GM21723 (cell line): ENCODE results near the gene ZNF763.
"Not testable (repeated sequence)": the region's sequence is repeated elsewhere in the genome, so short reads cannot be mapped to it uniquely, and the experiment has no call there.

Experiments
- ATAC-seq: cut with Tn5 transposase; IDR thresholded peaks from one replicate; pipeline ENCODE4 v1.9.1; 2021; ENCODE audit warnings: mild to moderate bottlenecking, moderate library complexity; ENCODE audit not compliant: unreplicated experiment

Gene ZNF763

GRCh38 chr19:11964858-11965645 lies at the start of gene ZNF763:
ZNF763 (plus strand) TSS chr19:11965040; CDS start chr19:11965209, 169 bp downstream.
- ATAC-seq = peak; percentile 87

DNA sequence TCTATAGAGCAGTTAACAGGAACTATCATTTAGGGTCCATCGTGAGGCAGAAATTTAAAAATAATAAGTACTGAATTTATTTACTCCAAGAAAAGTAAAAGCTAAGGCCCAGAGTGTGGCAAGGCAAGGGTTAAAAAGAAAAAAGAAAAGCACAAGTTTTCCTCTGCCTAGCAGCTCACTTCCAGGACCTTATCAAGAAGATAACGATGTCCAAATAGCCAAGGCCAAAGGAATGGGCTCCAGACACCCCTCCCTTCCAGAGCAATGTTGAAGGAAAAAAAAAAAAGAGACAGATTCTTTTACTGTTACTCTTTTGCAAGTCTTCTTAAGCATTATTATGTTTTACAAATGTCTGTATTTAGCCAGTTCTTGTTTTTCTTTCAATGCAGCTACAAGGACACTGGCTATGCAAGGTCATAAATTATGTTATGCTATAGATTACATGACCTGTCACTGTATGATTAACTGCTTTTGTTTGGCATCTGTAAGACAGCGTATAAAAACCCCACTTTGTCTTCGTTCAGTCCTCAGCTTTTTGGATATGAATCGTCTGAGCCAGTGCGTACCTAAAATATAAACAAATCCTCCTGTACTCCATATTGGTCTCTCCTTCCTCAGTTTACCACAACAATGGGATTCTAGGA lies 42.9 kb upstream of the ZNF763 start:
- no peak for ATAC-seq

DNA sequence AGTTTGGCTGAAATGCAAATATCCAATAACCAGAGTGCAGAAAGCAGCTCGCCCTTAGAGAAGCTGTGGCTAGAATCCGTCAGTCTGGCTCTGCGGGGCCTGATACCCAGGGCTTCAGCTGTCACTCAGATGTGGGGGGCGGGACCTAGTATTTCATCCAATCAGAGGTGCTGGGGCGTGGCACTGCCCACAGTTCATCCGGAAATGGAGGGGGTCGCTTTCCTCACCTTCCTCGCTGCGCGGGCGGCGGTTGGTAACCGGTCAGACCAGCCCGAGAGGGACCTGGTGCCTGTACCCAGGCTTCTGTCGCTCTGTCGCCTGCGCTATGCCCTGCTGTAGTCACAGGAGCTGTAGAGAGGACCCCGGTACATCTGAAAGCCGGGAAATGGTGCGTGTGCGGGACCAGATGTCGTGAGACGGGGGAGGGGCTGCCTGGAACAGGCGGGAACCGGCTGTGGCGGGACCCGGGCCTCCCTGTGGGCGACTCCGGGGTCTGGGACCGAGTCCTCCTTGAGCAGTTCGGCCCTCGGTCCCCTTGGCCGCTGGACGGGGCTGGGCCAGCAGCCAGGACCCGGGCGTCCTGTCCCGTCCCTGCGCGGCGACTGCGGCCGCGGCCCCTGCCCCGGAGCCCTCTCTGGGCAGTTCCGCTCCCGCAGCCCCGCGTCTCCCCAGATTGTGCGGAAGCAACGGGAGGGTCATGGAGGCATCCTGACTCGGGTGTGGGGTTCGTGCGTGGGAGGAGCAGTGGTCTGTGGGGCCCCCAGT lies 39.8 kb upstream of the ZNF763 start, which contains the start of gene ZNF700:
Gene ZNF700 (plus strand): TSS at position 222 of the 765 bp plus-strand sequence. CDS start 104 bp downstream, at position 326.
- peak; percentile 82 for ATAC-seq

DNA sequence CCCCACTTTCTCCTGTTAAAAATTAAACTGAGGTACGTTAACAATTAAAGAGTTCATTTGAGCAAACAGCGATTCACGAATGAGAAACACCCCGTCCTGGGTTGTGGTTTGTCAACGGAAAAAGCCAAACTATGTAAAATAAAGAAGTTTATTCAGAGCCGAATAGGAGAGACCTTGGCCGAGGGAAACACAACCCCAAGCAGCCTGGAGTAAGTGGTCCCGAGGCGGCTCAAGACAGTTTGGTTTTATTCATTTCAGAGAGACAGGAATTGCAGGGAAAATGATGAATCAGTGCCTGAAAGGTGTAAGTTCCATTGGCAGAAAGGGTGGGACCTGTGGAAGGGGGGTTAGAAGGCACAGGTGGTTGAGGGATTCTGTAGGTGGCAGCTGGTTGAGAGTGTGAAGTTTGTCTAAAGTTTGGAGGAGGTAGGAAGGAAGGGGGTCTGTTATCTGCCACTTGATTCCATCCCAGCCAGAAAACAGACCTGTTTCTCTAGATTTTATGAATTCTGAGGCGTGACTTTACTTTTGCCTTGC lies 39.1 kb upstream of the ZNF763 start:
- not testable (repeated sequence) for ATAC-seq

DNA sequence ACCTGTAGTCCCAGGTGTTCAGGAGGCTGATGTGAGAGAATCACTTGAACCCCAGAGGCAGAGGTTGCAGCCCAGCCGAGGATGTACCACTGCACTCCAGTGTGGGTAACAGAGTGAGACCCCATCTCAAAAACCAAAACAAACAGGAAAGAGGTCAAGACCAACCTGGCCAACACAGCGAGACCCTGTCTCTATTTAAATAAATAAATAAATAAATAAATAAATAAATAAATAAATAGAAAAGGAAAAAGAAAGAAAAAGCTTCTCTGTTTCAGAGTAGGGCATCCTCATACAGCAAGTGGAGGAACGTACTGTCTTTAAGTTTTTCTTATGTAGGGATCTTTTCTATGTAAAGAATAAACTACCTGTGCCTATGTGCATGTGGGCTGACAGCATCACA lies 37.6 kb upstream of the ZNF763 start:
- no peak for ATAC-seq

DNA sequence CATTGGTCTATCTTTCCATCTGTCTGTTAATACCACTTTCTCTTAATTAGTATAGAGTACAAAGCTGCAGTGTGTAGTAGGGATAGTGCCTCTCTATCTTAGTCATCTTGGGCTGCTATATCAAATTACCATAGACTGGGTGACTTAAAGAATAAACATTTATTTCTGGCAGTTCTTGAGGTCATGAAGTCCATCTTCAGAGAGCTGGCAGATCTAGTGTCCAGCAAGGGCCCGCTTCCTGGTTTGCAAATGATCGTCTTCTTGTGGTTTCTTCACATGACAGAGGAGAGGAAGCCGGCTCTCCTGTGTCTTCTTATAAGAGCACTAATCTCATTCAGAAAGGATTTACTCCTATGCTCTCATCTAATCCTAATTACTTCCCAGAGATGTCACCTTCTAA lies 33.8 kb upstream of the ZNF763 start:
- no peak for ATAC-seq

DNA sequence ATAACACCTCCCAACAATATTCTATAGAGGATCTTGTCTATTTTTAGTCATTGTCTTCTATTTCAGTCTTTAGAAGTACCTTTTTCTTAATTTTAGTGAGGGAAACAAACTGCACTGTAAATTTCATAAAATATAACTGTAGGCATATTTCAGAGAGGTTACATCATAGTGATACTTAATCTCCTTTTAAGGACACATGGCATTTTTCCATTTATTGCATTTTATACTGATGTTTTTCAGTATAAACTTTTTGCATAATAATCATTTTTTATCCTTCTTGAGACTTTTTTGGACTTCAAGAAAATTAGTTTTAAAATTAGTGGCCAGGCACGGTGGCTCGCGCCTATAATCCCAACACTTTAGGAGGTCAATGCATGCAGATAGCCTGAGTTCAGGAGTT lies 33.3 kb upstream of the ZNF763 start:
- no peak for ATAC-seq

DNA sequence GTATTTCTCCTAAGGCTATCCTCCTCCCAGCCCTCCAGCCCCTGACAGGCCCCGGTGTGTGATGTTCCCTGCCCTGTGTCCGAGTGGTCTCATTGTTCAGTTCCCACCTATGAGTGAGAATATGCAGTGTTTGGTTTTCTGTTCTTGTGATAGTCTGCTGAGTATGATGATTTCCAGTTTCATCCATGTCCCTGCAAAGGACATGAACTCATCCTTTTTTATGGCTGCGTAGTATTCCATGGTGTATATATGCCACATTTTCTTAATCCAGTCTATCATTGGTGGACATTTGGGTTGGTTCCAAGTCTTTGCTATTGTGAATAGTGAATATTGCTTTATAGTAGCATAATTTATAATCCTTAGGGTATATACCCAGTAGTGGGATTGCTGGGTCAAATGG lies 29.0 kb upstream of the ZNF763 start:
- ATAC-seq = not testable (repeated sequence)

DNA sequence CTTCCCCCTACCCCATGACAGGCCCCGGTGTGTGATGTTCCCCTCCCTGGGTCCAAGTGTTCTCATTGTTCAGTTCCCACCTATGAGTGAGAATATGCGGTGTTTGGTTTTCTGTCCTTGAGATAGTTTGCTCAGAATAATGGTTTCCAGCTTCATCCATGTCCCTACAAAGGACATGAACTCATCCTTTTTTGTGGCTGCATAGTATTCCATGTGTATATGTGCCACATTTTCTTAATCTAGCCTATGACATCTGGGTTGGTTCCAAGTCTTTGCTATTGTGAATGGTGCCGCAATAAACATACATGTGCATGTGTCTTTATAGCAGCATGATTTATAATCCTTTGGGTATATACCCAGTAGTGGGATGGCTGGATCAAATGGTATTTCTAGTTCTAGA lies 26.5 kb upstream of the ZNF763 start:
- ATAC-seq = not testable (repeated sequence)

- not testable (repeated sequence) for ATAC-seq
Observed at GRCh38 chr19:11941361-11941887, 23.4 kb upstream of the ZNF763 start.

GRCh38 chr19:11942008-11942842 lies 22.6 kb upstream of the ZNF763 start:
- no peak for ATAC-seq

- ATAC-seq = no peak
Observed at GRCh38 chr19:11942843-11943108, 22.1 kb upstream of the ZNF763 start.

- no peak for ATAC-seq
Observed at GRCh38 chr19:11944656-11945055, 20.2 kb upstream of the ZNF763 start.

GRCh38 chr19:11948646-11949045 lies 16.2 kb upstream of the ZNF763 start:
- no peak for ATAC-seq

DNA sequence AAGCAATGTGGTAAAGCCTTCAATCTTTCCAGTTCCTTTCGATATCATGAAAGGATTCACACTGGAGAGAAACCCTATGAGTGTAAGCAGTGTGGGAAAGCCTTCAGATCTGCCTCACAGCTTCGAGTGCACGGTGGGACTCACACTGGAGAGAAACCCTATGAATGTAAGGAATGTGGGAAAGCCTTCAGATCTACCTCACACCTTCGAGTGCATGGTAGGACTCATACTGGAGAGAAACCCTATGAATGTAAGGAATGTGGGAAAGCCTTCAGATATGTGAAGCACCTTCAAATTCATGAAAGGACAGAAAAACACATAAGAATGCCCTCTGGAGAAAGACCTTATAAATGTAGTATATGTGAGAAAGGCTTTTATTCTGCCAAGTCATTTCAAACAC lies 15.6 kb upstream of the ZNF763 start:
- ATAC-seq = no peak

- not testable (repeated sequence) for ATAC-seq
Observed at GRCh38 chr19:11949614-11950080, 15.2 kb upstream of the ZNF763 start.

DNA sequence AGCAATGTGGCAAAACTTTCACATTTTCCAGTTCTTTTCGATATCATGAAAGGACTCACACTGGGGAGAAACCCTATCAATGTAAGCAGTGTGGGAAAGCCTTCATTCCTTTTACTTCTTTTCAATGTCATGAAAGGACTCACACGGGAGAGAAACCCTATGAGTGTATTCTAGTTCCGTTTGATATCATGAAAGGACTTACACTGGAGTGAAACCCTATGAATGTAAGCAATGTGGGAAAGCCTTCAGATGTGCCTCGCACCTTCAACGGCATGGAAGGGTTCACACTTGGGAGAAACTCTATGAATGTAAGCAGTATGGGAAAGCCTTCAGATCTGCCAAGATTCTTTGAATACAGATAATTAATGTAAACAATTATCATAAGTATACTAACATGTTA lies 14.5 kb upstream of the ZNF763 start:
- no peak for ATAC-seq

GRCh38 chr19:11963566-11964355 lies 1.1 kb upstream of the ZNF763 start:
- ATAC-seq = peak; percentile 46

- ATAC-seq = no peak
Observed at GRCh38 chr19:11964496-11964857, 363 bp upstream of the ZNF763 start.

DNA sequence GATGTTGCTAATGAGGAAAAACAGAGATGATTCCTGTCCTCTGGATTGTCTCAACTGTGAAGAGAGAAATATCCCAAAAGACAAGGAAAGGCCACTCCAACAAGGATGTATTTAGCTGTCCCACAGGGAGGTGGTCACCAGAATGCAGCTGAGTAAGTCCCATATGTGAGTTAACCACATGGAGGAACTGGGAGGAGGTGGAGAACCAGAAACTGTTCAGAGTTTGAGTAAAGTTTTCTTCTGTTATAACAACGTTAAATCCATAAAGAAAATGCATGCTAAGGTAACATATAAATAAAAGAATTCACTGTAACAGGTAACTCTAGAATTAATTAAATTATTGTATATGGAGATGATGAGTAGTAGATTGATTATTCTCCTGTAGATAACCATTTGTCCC lies 5.3 kb downstream of the ZNF763 start:
- no peak for ATAC-seq
